Measurements from ENCODE around the gene PLAU. TPM values are rescaled to one million over a fixed set of nuclear protein-coding genes. Genes with fewer than 3 reads are reported as not detected.
A peak's percentile ranks its signal among the peaks of the same experiment; 100 is the strongest.
"Not testable (repeated sequence)": the region's sequence is repeated elsewhere in the genome, so short reads cannot be mapped to it uniquely, and the experiment has no call there.

Gene PLAU
- total RNA-seq, 1 experiment from 2014 or later: 0.15 TPM

GRCh38 chr10:73950155-73950948 lies 39.4 kb downstream of the PLAU start:
- DNase-seq (ENCODE audit: low spot score): no peak

GRCh38 chr10:73953665-73954064 lies 42.7 kb downstream of the PLAU start:
- DNase-seq (ENCODE audit: low spot score): no peak

- no peak for DNase-seq (ENCODE audit: low spot score)
Observed at GRCh38 chr10:73954737-73955136, 43.8 kb downstream of the PLAU start.

GRCh38 chr10:73955719-73956118 lies 44.8 kb downstream of the PLAU start:
- no peak for DNase-seq (ENCODE audit: low spot score)

GRCh38 chr10:73956476-73957359 lies 45.8 kb downstream of the PLAU start:
- DNase-seq (ENCODE audit: low spot score): no peak

GRCh38 chr10:73959484-73960243 lies 48.7 kb downstream of the PLAU start:
- DNase-seq (ENCODE audit: low spot score): no peak

GRCh38 chr10:73962386-73962785 lies 51.5 kb downstream of the PLAU start:
- DNase-seq (ENCODE audit: low spot score): no peak

- not testable (repeated sequence) for DNase-seq (ENCODE audit: low spot score)
Observed at GRCh38 chr10:73963533-73963932, 52.6 kb downstream of the PLAU start.

- no peak for DNase-seq (ENCODE audit: low spot score)
Observed at GRCh38 chr10:73964743-73965142, 53.8 kb downstream of the PLAU start.

GRCh38 chr10:73965267-73965889 lies 54.4 kb downstream of the PLAU start:
- not testable (repeated sequence) for DNase-seq (ENCODE audit: low spot score)

- DNase-seq (ENCODE audit: low spot score): peak; percentile 63
Observed at GRCh38 chr10:73965890-73966768, 55.2 kb downstream of the PLAU start.

- no peak for DNase-seq (ENCODE audit: low spot score)
Observed at GRCh38 chr10:73967022-73967429, 56.1 kb downstream of the PLAU start.

Other genes with a start within 250 kb of the PLAU start
- gene AGAP5, start 213.0 kb upstream of the PLAU start, total RNA-seq (2014; rRNA removed; shearing (Covaris generic)): 1.1 and 2.8 TPM in 2 replicates
- 63.2 and 76.5 TPM in 2 replicates for gene SEC24C, start 166.8 kb upstream of the PLAU start, total RNA-seq (2014; rRNA removed; shearing (Covaris generic))
- 57.6 and 65.8 TPM in 2 replicates for gene CHCHD1, start 129.1 kb upstream of the PLAU start, total RNA-seq (2014; rRNA removed; shearing (Covaris generic))
- gene ZSWIM8, start 125.5 kb upstream of the PLAU start, total RNA-seq (2014; rRNA removed; shearing (Covaris generic)): 32.9 and 40.0 TPM in 2 replicates
- 18.6 and 19.8 TPM in 2 replicates for gene NDST2, start 99.5 kb upstream of the PLAU start, total RNA-seq (2014; rRNA removed; shearing (Covaris generic))
- 44.2 and 48.3 TPM in 2 replicates for gene CAMK2G, start 36.6 kb upstream of the PLAU start, total RNA-seq (2014; rRNA removed; shearing (Covaris generic))
- 31.6 and 41.9 TPM in 2 replicates for gene VCL, start 87.0 kb downstream of the PLAU start, total RNA-seq (2014; rRNA removed; shearing (Covaris generic))
- gene AP3M1, start 239.7 kb downstream of the PLAU start, total RNA-seq (2014; rRNA removed; shearing (Covaris generic)): 16.2 and 18.9 TPM in 2 replicates
- gene ADK, start 240.1 kb downstream of the PLAU start, total RNA-seq (2014; rRNA removed; shearing (Covaris generic)): 17.1 and 20.1 TPM in 2 replicates

Data from HT-29 (cell line).